WTC11 (cell line): ENCODE data around the gene MRPS6. TPM values are rescaled to one million over a fixed set of nuclear protein-coding genes. Genes with fewer than 3 reads are reported as not detected.

Experiments
- ATAC-seq: fragments of 200-7000 bp; cut with Tn5 transposase; 2 replicates; pipeline ENCODE4 v1.10.0; 2021; ENCODE audit warnings: mild to moderate bottlenecking, moderate library complexity
- CTCF ChIA-PET: fragments of 300-600 bp; sonication (Branson Sonifier 250); formaldehyde crosslinking; loops from one replicate; lab custom pipeline; 2021; ENCODE audit warnings: antibody characterized with exemption; lab: Charles Lee
- POLR2A ChIA-PET: fragments of 350-600 bp; sonication (Branson Sonifier 250); formaldehyde crosslinking; loops from one replicate; lab custom pipeline; 2021; ENCODE audit warnings: antibody characterized with exemption; lab: Charles Lee
- DNase-seq: peaks from one replicate; pipeline ENCODE4 v3.0.0; 2021; ENCODE audit warnings: low spot score
- H3K27ac Mint-ChIP-seq: 2 replicates; pipeline ENCODE4 v1.8.0; 2021; ENCODE audit warnings: mixed read lengths
- H3K27me3 Mint-ChIP-seq: 2 replicates; pipeline ENCODE4 v1.8.0; 2021; ENCODE audit warnings: low read depth, mild to moderate bottlenecking, moderate library complexity, mixed read lengths
- H3K36me3 Mint-ChIP-seq: 2 replicates; pipeline ENCODE4 v1.8.0; 2021; ENCODE audit warnings: mixed read lengths
- H3K4me1 Mint-ChIP-seq: 2 replicates; pipeline ENCODE4 v1.8.0; 2022; ENCODE audit warnings: mixed read lengths
- H3K4me3 Mint-ChIP-seq: 2 replicates; pipeline ENCODE4 v1.8.0; 2021; ENCODE audit warnings: mild to moderate bottlenecking, moderate library complexity, mixed read lengths
- H3K9me3 Mint-ChIP-seq: 2 replicates; pipeline ENCODE4 v1.8.0; 2021; ENCODE audit warnings: mixed read lengths
- ATF2 ChIP-seq: sonication (generic); formaldehyde crosslinking; IDR thresholded peaks from 2 replicates; pipeline ENCODE4 v1.8.1; 2022; ENCODE audit warnings: low read depth, missing genetic modification reagents, borderline replicate concordance
- ESRRA ChIP-seq: sonication (generic); formaldehyde crosslinking; IDR thresholded peaks from 2 replicates; pipeline ENCODE4 v1.8.1; 2022; ENCODE audit warnings: mild to moderate bottlenecking, missing genetic modification reagents, borderline replicate concordance
- GRHL2 ChIP-seq: fragments of 250-450 bp; sonication (Bioruptor Pico); IDR thresholded peaks from 2 replicates; pipeline ENCODE4 v1.8.0; 2022; ENCODE audit warnings: mild to moderate bottlenecking, moderate library complexity; ENCODE audit not compliant: insufficient replicate concordance, severe bottlenecking
- HMGXB4 ChIP-seq: sonication (generic); formaldehyde crosslinking; IDR thresholded peaks from 2 replicates; pipeline ENCODE4 v1.8.1; 2023; ENCODE audit warnings: mild to moderate bottlenecking, moderate library complexity, missing genetic modification reagents
- JAZF1 ChIP-seq: fragments of 250-450 bp; sonication (Bioruptor Pico); IDR thresholded peaks from 2 replicates; pipeline ENCODE4 v1.9.0; 2021; ENCODE audit warnings: moderate library complexity, mild to moderate bottlenecking, inconsistent platforms
- MLX ChIP-seq: sonication (generic); formaldehyde crosslinking; IDR thresholded peaks from 2 replicates; pipeline ENCODE4 v1.8.1; 2023; ENCODE audit warnings: mild to moderate bottlenecking, missing genetic modification reagents, moderate library complexity
- NFATC4 ChIP-seq: fragments of 250-450 bp; sonication (Bioruptor Pico); IDR thresholded peaks from 2 replicates; pipeline ENCODE4 v1.9.0; 2021; ENCODE audit warnings: mild to moderate bottlenecking
- NFE2L1 ChIP-seq: sonication (generic); formaldehyde crosslinking; IDR thresholded peaks from 2 replicates; pipeline ENCODE4 v1.8.1; 2023; ENCODE audit warnings: missing genetic modification reagents
- PREB ChIP-seq: sonication (generic); formaldehyde crosslinking; IDR thresholded peaks from 2 replicates; pipeline ENCODE4 v1.8.1; 2022; ENCODE audit warnings: mild to moderate bottlenecking, missing genetic modification reagents, moderate library complexity, borderline replicate concordance
- PRRX2 ChIP-seq: fragments of 250-450 bp; sonication (Bioruptor Pico); IDR thresholded peaks from 2 replicates; pipeline ENCODE4 v1.8.0; 2021; ENCODE audit warnings: mild to moderate bottlenecking
- SMAD3 ChIP-seq: sonication (generic); formaldehyde crosslinking; IDR thresholded peaks from 2 replicates; pipeline ENCODE4 v1.8.0; 2022; ENCODE audit warnings: missing genetic modification reagents, mild to moderate bottlenecking, borderline replicate concordance
- SMAD4 ChIP-seq: sonication (generic); formaldehyde crosslinking; IDR thresholded peaks from 2 replicates; pipeline ENCODE4 v1.8.0; 2022; ENCODE audit warnings: mild to moderate bottlenecking, missing genetic modification reagents
- ZBTB43 ChIP-seq: sonication (generic); formaldehyde crosslinking; IDR thresholded peaks from 2 replicates; pipeline ENCODE4 v1.8.1; 2023; ENCODE audit warnings: mild to moderate bottlenecking, missing genetic modification reagents
- total RNA-seq: library from RNA; stranded (reverse); gene quantifications from 3 replicates; pipeline ENCODE4 v1.2.3, GENCODE V29; 2021
- TF ChIP-seq, protein P1 (sequence below): fragments of 250-450 bp; sonication (Bioruptor Pico); IDR thresholded peaks from 2 replicates; pipeline ENCODE4 v1.9.0; 2021; ENCODE audit warnings: mild to moderate bottlenecking
- TF ChIP-seq, protein P2 (sequence below): sonication (generic); formaldehyde crosslinking; conservative IDR thresholded peaks from 2 replicates; pipeline ENCODE4 v1.8.1; 2023; ENCODE audit warnings: mild to moderate bottlenecking, low read depth, missing genetic modification reagents, moderate library complexity
- TF ChIP-seq, protein P3 (sequence below): fragments of 250-450 bp; sonication (Bioruptor Pico); conservative IDR thresholded peaks from 2 replicates; pipeline ENCODE4 v1.9.0; 2021; ENCODE audit warnings: mild to moderate bottlenecking

MRPS6 gene
- total RNA-seq, 1 experiment from 2014 or later = 133 TPM

GRCh38 chr21:34054259-34054658 is 19.1 kb upstream of the MRPS6 start (continued):
- no peak for TF ChIP-seq SMAD3 (CRISPR knock-in tag)

- Mint-ChIP-seq H3K4me3 (no peak overlapping the region), H3K9me3 (no peaks in the 10 kb centered on the region), H3K4me1 (no peaks in the 10 kb centered on the region), H3K36me3 (no peaks in the 10 kb centered on the region), H3K27me3 (no peaks in the 10 kb centered on the region; the same call in none of the 2 replicates), H3K27ac (no peak overlapping the region)
- ATAC-seq (no peak), DNase-seq (no peak)
- POLR2A ChIA-PET = interaction anchor here (0.7 kb wide), 2 partner anchors 124 to 413 kb away, joined by 3 to 4 read pairs; partner anchors contain the start of gene ITSN1
- CTCF ChIA-PET = interaction anchor here (1.2 kb wide), 1 partner anchor 131 kb away, joined by 5 read pairs; no protein-coding TSS in a partner anchor
- no peak for TF ChIP-seq SMAD4 (CRISPR knock-in tag)
- no peak for TF ChIP-seq PRRX2 (CRISPR knock-in tag)
- no peak for TF ChIP-seq PREB (CRISPR knock-in tag)
- TF ChIP-seq ATF2 (CRISPR knock-in tag) = no peak
- no peak for TF ChIP-seq HMGXB4 (CRISPR knock-in tag)
- no peak for TF ChIP-seq ZBTB43 (CRISPR knock-in tag)
- TF ChIP-seq, protein P1, sequence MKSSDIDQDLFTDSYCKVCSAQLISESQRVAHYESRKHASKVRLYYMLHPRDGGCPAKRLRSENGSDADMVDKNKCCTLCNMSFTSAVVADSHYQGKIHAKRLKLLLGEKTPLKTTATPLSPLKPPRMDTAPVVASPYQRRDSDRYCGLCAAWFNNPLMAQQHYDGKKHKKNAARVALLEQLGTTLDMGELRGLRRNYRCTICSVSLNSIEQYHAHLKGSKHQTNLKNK (CRISPR knock-in tag) = no peak
- TF ChIP-seq, protein P2, sequence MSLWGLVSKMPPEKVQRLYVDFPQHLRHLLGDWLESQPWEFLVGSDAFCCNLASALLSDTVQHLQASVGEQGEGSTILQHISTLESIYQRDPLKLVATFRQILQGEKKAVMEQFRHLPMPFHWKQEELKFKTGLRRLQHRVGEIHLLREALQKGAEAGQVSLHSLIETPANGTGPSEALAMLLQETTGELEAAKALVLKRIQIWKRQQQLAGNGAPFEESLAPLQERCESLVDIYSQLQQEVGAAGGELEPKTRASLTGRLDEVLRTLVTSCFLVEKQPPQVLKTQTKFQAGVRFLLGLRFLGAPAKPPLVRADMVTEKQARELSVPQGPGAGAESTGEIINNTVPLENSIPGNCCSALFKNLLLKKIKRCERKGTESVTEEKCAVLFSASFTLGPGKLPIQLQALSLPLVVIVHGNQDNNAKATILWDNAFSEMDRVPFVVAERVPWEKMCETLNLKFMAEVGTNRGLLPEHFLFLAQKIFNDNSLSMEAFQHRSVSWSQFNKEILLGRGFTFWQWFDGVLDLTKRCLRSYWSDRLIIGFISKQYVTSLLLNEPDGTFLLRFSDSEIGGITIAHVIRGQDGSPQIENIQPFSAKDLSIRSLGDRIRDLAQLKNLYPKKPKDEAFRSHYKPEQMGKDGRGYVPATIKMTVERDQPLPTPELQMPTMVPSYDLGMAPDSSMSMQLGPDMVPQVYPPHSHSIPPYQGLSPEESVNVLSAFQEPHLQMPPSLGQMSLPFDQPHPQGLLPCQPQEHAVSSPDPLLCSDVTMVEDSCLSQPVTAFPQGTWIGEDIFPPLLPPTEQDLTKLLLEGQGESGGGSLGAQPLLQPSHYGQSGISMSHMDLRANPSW (CRISPR knock-in tag) = no peak
- TF ChIP-seq NFATC4 (CRISPR knock-in tag) = no peak
- no peak for TF ChIP-seq MLX (CRISPR knock-in tag)
- no peak for TF ChIP-seq NFE2L1
- TF ChIP-seq GRHL2 (CRISPR knock-in tag) = no peak
- no peak for TF ChIP-seq ESRRA
- TF ChIP-seq JAZF1 (CRISPR knock-in tag) = no peak
- TF ChIP-seq, protein P3, sequence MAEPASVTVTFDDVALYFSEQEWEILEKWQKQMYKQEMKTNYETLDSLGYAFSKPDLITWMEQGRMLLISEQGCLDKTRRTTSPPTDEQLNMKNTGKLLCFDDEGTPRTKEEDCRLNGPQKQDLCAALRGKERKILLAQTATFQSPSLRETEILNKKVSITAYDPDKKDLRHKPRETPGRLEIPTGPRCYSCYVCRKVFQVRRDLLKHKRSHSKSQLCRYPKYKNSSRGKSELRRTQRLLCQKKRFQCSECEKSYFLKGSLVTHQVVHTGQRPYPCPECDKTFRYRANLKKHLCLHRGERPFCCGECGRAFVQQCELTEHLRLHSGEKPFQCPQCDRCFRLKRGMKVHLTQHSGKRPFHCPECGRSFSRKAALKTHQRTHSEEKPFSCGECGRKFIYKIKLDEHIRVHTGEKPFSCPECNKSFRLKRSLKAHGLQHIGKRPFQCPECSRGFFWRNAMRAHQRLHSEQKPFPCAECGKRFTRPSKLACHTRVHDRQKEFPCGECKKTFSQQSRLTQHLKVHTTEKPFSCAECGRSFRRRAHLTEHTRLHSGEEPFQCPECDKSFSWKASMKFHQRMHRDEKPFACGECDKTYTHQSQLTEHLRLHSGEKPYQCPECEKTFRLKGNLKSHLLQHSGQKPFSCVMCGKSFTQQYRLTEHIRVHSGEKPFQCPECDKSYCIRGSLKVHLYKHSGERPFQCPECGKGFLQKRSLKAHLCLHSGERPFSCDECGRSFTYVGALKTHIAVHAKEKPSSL = no peak
Observed at GRCh38 chr21:34055615-34056014, 17.8 kb upstream of the MRPS6 start.
